GM21786 (cell line): ENCODE data around the gene PCSK5.
A peak's percentile ranks its signal among the peaks of the same experiment; 100 is the strongest.
"Not testable (repeated sequence)": the region's sequence is repeated elsewhere in the genome, so short reads cannot be mapped to it uniquely, and the experiment has no call there.

ENCODE experiments used
- ATAC-seq: cut with Tn5 transposase; IDR thresholded peaks from one replicate; pipeline ENCODE4 v1.9.1; 2021; ENCODE audit not compliant: unreplicated experiment

PCSK5 gene

DNA sequence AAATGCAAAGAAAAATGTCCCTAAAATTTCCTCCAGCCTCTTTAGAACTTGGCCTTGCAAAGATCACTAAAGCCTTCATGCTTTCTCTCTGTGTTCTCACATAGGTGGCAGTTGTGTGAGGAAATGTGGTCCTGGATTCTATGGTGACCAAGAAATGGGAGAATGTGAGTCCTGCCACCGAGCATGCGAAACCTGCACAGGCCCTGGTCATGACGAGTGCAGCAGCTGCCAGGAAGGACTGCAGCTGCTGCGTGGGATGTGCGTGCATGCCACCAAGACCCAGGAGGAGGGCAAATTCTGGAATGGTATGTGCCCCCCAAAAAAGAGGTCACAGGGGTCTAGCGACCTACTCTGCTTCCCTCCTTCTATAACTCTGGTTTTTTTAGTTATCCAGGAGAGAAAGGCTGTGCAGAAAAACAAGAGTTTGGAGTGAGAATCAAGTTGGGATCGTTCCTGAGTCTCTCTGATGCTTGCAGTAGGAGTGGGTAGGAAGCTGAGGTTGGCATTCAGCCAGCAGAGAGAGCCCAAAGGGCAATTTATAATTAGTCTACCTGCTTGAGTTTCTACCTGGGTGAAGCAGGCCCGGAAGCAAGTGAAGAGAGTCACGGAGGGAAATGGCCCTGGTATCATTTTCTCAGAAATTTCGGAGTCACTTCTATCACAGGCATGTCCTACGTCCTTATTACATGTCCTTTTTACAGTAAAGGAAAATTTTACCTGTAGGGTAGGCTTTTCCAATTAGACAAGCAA lies 406.3 kb downstream of the PCSK5 start:
- no peak for ATAC-seq

DNA sequence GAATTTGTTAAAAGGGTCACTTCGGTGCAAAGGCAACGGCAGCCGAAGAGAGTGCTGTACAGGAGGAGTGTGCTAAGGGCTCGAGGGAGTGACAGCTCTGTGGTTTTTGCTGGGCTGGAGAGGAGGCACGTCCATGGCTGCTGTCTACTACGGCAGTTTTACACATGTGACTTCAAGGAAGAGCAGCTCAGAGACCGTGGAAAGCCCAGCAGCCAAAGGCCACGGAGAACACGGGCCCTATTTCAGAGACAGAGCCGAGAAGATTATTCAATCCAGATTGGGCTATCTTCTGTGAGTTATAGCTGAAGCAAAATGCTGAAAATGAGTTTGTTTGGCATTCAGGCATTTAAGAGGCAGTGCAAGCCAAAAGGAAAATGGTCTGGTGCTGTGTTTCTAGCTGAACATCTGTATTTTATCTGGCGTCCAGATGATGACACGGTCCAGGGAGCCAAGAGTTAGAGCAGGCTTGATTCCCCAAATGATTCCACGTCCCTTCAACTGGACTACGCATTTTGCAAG lies 407.3 kb downstream of the PCSK5 start:
- ATAC-seq: no peak

DNA sequence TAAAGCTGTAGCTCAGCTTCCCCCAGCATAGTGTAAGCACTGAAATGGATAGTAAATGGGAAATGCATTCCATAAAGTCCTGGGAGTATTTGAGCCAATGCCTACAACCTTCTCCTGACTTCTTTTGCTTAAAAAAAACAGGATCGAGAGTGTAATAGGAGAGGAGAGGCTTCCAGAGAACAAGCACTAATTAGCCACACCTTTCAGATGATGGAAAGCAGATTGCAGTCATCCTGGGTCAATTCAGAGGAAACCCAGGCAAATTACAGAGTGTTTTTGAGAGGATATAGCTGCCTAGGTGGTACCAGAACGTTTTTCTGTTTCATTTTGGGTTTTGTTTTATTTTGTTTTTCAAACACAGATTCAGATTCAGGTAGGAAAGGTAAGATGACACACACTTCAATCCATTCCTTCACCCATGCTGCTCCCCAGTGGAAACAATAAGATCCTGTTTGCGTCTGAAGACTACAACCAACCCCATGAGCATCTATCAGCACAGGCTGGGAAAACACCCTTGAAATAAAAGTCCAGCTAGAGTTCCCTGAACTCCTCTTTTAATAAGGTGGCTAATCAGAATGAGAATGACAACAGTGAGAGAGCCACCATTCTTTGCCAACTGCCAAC lies 408.2 kb downstream of the PCSK5 start:
- no peak for ATAC-seq

DNA sequence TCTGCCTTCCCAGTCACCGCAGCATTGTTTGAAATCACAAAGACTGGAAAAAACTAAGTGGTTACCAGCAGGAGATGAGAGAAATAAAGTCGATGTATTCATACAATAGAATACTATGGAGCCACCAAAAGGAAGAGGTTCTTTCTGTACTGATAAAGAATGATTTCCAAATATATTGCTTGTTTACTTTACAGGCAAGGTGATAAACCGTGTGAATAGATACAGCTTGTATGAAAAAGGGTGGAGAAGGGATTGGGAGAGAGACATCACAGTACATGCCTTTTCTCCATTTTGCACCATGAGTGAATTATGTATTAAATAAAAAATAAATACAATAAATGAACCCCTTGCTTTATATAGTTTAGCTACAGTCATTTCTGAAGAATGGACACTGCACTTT lies 412.1 kb downstream of the PCSK5 start:
- ATAC-seq: no peak

DNA sequence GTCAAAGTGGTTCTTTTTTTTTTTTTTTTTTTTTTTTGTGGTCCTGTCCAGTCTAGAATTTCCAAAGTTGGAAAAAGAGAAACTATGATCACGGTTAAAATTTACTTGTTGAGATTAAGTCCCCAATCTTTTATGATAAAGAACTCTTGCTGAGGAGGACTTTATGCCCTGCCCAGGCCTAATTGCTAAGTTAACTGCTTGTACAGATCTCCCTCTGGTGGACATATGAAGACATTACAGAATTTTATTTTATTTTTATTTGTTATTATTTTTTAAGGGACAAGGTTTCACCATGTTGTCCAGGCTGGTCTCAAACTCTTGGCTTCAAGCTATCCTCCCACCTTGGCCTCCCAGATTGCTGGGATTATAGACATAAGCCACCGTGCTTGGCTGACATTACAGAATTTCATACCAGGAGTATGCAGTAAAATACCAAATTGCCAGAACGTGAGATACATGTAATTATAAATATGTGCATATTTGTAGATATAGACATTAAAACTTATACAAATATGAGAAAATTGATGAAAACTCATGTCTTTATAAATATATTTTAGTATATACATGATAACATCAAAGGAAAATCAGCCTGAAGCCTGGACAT lies 412.6 kb downstream of the PCSK5 start:
- ATAC-seq: peak; percentile 64

DNA sequence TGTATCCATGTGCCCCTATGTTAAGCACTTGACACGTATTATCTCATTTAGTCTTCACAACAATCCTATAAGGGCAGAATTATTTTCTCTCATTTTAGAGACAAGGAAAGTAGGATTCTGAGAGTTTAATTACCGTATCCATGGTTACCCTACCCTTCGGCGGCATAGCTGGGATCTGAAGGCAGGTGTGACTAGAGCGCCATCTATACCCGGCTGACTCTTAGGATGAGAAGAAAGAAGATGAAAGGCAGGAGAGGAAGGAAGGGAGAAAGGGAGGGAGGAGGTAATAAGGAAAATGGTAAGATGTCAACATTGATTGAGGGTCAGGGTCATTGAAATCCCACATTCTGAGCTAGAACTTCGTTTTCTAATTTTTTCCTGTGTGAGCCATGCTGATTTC lies 416.6 kb downstream of the PCSK5 start:
- not testable (repeated sequence) for ATAC-seq

DNA sequence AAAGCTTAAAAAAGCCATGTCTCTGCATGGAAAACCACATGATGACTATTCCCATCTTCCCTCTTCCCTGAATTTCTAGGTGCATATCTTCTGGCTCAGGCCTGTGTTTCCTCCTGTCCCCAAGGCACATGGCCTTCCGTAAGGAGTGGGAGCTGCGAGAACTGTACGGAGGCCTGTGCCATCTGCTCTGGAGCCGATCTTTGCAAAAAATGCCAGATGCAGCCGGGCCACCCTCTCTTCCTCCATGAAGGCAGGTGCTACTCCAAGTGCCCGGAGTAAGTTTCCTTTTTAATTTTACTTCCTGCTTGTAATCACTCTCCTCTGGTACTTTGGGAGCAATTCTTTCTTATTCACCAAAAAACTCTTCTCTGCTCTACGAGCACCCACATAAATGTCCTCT lies 420.1 kb downstream of the PCSK5 start:
- ATAC-seq: no peak

DNA sequence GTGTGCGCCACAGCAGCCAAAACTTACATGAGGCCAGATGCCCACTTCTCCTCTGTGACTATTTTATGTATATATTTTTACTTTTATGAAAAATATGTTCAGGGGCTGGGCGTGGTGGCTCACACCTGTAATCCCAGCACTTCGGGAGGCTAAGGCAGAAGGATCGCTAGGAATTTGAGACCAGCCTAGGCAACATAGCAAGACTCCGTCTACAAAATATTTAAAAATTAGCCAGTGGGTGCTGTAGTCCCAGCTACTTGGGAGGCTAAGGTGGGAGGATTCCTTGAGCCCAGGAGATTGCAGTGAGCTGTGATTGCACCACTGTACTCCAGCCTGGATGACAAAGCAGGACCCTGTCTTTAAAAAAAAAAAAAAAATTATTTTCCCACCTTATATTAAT lies 420.5 kb downstream of the PCSK5 start:
- ATAC-seq: no peak

DNA sequence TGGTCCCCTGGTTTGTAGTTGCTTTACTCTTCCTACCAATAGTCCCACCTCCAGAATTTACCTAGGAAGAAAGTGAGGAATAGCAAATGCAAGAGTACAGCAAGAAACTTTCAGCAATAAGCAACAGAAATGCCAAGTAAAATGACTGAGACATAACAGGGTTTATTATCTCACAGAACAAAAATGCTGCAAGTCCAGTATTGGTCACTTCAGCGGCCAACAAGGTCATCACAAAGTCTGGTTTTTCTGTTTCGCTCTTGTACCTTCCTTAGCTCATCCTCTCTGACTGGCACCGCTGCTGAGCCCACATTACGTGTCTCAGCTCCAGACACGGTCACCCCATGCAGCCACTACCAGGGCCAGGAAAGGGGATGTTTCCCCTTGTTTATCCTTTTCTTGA lies 421.1 kb downstream of the PCSK5 start:
- ATAC-seq: no peak

DNA sequence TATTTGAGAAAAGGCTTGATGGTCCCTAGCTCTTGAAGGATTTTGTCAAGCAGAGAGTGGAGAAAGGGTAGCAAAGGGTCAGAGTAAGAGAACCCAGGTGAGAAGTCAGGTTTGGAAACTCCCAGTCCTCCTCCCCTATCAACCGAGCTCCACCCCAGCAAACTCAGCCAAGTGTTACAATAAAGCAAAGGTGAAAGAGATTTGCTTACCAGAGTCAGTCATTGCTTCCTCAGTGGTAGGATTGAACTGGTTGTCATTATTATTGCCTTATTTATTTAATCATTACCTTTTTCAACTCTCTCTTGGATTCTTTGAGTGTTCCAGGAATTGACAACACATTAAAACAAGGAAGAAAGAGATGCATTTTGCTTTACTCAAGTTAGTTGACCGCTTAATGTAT lies 423.3 kb downstream of the PCSK5 start:
- ATAC-seq: no peak

DNA sequence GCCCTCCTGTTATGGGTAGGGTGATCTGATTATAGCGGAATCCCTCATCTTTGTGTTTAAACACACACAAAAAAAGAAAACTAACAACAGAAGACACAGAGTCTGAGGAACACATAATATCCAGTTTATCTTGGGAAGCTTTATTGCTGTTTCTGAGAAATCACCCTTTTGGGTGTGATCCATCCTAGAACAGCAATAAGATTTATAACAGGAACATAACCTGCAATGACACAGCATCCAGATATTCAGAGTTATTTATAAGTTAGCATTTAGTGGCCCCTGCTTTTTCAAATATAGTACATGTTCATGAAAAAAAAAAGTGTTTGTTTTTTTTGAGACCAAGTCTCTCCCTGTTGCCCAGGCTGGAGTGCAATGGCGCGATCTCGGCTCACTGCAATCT lies 423.8 kb downstream of the PCSK5 start:
- no peak for ATAC-seq

DNA sequence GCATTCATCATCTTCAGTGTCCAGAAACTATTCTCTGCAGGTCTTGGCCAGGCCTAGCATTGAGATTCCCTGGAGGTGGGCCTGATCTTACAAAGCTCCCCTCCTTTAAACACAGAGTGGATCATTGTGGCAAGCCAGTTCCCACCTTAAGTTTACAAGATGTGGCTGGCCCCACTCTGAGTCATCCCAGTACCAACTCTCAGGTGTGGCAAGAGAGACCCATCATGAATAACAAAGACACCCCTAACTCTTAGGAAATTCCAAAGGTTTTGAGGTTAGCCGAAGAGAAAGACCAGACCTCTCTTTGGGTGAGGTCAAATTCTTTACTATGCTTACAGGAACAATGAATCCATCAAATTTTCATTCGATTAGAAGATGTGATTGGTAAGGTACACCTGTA lies 425.6 kb downstream of the PCSK5 start:
- ATAC-seq: no peak

DNA sequence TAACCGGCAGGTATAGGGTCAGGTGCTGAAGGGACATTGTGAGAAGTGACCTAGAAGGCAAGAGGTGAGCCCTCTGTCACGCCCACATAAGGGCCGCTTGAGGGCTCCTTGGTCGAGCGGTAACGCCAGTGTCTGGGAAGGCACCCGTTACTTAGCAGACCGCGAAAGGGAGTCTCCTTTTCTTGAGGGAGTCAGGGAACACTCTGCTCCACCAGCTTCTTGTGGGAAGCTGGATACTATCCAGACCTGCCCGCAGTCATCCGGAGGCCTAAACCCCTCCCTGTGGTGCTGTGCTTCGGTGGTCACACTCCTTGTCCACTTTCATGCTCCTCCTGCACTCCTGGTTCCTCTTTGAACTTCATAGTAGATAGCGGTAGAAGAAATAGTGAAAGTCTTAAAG lies 429.0 kb downstream of the PCSK5 start:
- ATAC-seq: not testable (repeated sequence)

DNA sequence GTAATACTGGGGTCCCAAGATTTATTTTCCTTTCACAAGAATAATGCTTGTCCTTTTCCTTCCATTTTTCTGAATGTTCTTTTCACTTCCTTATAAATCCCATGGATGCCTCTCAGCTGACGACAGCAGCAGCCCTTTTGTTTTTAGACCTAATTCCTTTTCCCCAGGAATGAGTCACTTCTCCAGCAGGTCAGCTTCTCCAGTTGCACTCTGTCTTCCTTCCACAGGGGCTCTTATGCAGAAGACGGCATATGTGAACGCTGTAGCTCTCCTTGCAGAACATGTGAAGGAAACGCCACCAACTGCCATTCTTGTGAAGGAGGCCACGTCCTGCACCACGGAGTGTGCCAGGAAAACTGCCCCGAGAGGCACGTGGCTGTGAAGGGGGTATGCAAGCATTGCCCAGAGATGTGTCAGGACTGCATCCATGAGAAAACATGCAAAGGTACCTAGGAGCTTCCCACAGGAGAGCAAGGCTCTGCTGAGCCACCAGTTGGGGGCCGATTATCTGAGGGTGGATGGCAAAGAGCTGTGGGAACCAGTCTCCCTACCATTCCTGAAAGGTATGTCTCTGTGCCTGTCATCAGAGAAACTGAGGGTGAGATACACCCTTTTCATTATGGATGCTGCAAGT lies 430.8 kb downstream of the PCSK5 start:
- no peak for ATAC-seq

DNA sequence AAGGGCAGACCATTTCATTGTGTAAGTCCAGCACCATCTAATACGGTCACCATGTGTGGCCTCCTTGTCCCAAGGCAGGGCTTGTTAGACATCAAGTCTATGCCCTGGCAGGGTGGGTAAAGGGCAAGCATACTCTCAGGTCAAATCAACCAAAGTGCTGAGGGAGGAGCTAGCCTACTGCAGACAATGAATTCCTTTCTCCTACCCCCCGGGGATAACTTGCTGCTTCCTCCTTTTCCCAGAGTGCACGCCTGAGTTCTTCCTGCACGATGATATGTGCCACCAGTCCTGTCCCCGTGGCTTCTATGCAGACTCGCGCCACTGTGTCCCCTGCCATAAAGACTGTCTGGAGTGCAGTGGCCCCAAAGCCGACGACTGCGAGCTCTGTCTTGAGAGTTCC lies 432.3 kb downstream of the PCSK5 start:
- ATAC-seq: no peak

DNA sequence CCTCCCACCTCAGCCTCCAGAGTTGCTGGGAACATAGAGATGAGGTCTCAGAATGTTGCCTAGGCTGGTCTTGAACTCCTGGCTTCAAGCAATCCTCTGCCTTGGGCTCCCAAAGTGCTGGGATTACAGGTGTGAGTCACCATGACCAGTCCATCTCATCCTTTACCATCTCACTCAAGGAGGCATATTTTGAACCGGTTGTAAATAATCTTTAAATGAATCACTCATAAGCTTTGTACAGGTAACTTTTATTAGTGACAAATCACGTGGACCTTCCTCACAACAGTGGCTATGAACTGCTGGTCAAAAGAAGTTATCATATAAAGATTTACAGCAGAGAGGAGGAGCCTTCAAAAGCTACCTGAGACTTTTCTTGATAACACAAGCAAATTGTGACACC lies 433.0 kb downstream of the PCSK5 start:
- no peak for ATAC-seq

DNA sequence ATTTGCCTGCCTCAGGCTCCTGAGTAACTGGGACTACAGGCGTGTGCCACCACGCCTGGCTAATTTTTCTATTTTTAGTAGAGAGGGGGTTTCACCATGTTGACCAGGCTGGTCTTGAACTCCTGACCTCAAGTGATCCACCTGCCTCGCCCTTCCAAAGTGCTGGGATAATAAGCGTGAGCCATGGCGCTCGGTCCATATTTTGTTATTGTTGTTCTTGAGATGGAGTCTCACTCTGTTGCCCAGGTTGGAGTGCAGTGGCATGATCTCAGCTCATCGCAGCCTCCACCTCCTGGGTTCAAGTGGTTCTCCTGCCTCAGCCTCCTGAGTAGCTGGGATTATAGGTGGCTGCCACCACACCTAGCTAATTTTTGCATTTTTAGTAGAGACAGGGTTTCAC lies 433.6 kb downstream of the PCSK5 start:
- ATAC-seq: not testable (repeated sequence)

DNA sequence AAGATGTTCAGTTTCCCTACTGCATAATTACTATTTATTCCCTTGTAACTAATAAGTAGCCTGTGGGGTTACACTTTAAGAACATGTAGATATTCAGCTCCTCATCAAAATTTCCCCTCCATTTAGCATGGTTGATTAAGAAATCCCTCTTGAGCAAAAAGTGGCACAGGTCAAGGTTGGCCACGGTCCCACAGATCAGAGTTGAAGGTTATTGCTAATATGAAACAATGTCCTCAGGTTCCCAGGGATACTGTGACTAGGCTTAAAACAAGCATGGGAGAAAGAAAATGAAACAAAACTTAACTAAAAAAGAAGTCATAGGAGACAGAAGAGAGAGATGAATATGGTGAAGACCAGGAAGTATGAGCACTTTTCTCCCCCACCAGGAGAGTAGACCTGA lies 439.6 kb downstream of the PCSK5 start:
- ATAC-seq: no peak

DNA sequence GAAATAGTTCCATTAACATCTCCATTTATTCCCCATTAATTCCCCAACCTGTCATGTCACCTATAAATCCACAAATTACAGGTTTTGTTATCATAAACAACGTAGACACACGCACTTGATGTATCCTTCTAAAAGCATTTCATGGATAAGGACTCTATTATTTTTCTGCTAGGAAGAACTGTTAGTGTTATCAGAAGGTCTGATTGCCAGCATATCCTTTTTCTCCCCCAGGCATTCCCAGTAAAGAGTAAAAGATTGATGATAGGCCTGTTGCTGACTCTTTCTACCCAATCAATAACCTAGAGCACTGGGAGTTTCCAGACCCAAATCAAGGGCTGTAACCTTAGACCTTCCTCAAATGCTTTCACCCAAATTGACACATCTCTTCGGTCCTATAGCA lies 442.9 kb downstream of the PCSK5 start:
- no peak for ATAC-seq

DNA sequence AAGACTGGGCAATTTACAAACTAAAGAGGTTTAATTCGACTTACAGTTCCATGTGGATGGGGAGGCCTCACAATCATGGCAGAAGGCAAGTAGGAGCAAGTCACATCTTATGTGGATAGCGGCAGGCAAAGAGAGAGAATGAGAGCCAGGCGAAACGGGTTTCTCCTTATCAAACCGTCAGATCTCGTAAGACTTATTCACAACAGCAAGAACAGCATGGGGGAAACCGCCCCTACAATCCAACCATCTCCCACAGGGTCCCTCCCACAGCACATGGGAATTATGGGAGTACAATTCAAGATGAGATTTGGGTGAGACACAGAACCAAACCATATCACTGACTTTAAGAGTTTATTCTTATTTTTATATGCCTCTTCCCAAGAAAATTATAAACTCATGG lies 443.5 kb downstream of the PCSK5 start:
- ATAC-seq: no peak

DNA sequence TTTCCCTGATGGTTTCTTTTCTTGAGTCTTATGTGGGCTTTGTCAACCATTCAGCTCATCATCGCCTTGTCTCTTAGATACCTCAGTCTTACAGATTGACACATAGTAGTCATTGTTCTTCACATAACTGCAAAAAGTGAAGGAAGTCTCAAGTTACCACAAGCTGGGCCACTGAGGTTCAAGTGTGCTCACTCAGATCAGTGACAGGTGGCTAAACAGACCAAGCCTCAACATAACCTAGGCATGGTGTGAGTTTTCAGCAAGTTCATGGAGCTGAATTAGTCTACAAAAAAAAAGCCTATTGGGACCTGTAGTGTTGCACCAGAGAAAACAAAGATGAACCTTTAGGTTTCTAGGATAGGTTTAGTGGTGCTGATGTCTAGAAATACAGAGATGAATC lies 445.6 kb downstream of the PCSK5 start:
- no peak for ATAC-seq

DNA sequence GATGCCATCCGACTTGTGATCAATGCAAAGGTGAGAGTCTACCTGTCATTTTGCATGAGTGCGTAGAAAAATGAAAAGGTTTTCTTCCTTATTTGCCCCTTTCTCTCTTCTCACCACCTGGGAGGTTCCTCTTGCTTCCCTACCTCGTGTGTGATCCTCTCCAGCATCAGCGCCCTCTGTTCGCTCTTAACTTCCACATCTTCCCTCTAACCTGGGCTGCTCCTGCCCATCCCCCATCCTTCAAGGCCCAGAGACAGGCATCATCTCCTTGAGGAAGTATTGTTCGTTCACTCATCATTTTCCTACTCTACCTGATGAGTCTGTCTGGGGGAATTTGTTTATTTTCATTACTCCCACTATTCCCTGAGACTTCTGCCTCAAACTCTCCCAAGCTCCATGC lies 447.9 kb downstream of the PCSK5 start:
- ATAC-seq: no peak
